Stomach (tissue), 9 donors: ENCODE results near the gene EIF6. TPM values are rescaled to one million over a fixed set of nuclear protein-coding genes. Genes with fewer than 3 reads are reported as not detected.

ENCODE experiments used
- DNase-seq, 2 donors: peaks; one replicate each; pipeline versions ENCODE4 v3.0.0 to v3.0.0-alpha.2; 2013 to 2019
- H3K27ac ChIP-seq, 5 donors: fragments of 200-600 bp in 4 of 5; sonication (generic) in 4 of 5; one replicate each; pipeline ENCODE4 v1.5.1; 2013 to 2019; ENCODE audit warnings: mild to moderate bottlenecking in 1 of 5, moderate library complexity in 1 of 5
- H3K27me3 ChIP-seq, 3 donors: fragments of 200-600 bp; sonication (generic); one replicate each; pipeline ENCODE4 v1.5.1; 2017 to 2019; ENCODE audit warnings: mixed run types in 1 of 3
- H3K36me3 ChIP-seq, 4 donors: fragments of 200-600 bp; sonication (generic); 1 replicate in 3 of 4; 2 replicates in 1 of 4; pipeline ENCODE4 v1.5.1; 2016 to 2019
- H3K4me1 ChIP-seq, 4 donors: fragments of 200-600 bp; sonication (generic); one replicate each; pipeline ENCODE4 v1.5.1; 2016 to 2019
- H3K4me3 ChIP-seq, 4 donors: fragments of 200-600 bp; sonication (generic) in 3 of 4; one replicate each; pipeline ENCODE4 v1.5.1; 2016 to 2019; ENCODE audit warnings: mild to moderate bottlenecking in 1 of 4
- H3K9me3 ChIP-seq, 4 donors: fragments of 200-600 bp; sonication (generic); one replicate each; pipeline ENCODE4 v1.5.1; 2016 to 2019
- EP300 ChIP-seq: sonication (generic); formaldehyde crosslinking; IDR thresholded peaks from one replicate; pipeline ENCODE4 v1.6.1; 2017; ENCODE audit warnings: antibody characterized with exemption
- POLR2A ChIP-seq, 4 donors: fragments of 450-650 bp; IDR thresholded peaks; one replicate each; pipeline ENCODE4 v1.6.1; 2016; ENCODE audit warnings: antibody characterized with exemption in 4 of 4, control low read depth in 2 of 4, mild to moderate bottlenecking in 1 of 4, moderate library complexity in 1 of 4
- POLR2AphosphoS5 ChIP-seq, 3 donors: sonication (generic); formaldehyde crosslinking; IDR thresholded peaks; one replicate each; pipeline ENCODE4 v1.6.1; 2016; ENCODE audit warnings: antibody characterized with exemption in 3 of 3
- WGBS, 5 donors: extraction: QIAGEN DNeasy Blood & Tissue Kit in 3 of 5; methylation state at CpG; one replicate each; pipeline versions ENCODE4 v1.1.5 to v1.1.7; 2013 to 2018; 5-methylcytosine and 5-hydroxymethylcytosine counted together
- intact Hi-C: fragments of 100-400 bp; cut with DNase I; formaldehyde crosslinking; loops from one replicate; pipeline ENCODE4 v1.15.1; 2023; ENCODE audit warnings: low total_unique reads
- polyA plus RNA-seq, 3 donors: library from polyadenylated mRNA; stranded (reverse); fragments of 200-250 nt; gene quantifications; one replicate each; pipeline ENCODE4 v1.2.3, GENCODE V29; 2013
- total RNA-seq, 5 donors: library from RNA; depleted of rRNA; stranded (reverse); fragments of >200 nt; gene quantifications; one replicate each; pipeline versions ENCODE4 v1.1.0 to v1.2.3, GENCODE V29; 2014 to 2016
- TF ChIP-seq, protein P1 (sequence below), 7 experiments: fragments of 450-650 bp in 4 of 7; fragments of 200-600 bp in 3 of 7; sonication (generic) in 3 of 7; IDR thresholded peaks; one replicate each; pipeline ENCODE4 v1.5.1; 2016 to 2019; ENCODE audit warnings: antibody characterized with exemption in 7 of 7, control low read depth in 2 of 7, mild to moderate bottlenecking in 1 of 7
- donor health status: healthy with polysubstance abuse.
- donor health status: Bipolar disorder and iron deficiency.
- donor health status: healthy.

EIF6 gene
- total and polyA plus RNA-seq, 8 donors, result 16.3 to 163 (median 99.1) TPM

DNA sequence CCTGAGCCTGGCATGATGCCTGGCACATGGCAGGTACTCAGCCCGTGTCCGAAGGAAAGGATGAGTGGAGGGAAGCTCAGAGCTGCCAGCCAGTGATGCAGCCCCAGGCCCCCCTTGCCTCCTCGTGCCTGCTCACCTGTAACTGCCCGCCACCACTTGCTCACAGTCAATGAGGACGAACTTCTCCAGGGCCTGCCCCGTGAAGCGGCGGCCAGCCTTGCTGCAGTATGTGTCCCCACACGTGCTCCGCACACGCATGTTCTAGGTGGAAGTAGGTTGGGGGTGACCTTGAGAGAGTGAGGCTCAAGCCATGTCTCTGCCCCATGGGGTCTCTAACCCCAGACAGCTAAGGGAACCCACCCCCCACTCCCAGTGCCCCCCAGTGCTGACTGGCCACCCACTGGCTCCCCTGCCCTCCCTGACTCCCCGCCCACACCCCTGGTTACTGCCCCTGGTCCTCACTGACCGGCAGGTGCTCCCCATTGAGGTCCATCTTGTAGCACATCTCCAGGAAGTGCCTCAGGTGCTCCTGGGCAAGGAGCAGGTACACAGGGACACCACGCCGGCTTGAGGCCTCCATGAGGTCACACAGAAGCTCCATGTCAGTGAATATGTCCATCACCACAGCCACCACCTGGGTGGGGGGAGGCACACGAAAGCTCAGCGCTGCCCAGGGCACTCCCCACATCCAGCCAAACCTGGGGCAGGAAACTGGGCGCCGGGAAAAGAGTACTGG is 3.9 kb upstream of the EIF6 start:
- H3K4me3 ChIP-seq, result no peak overlapping the region
- peaks cover 0 to 19% (median 0%) of the 10 kb centered on the region in 3 donors for H3K27me3 ChIP-seq
- no peaks in the 10 kb centered on the region for H3K9me3 ChIP-seq
- TF ChIP-seq POLR2AphosphoS5 (IDR thresholded peaks at IDR 0.05), result no peak
- no peaks in the 10 kb centered on the region for H3K36me3 ChIP-seq
- no peak for DNase-seq
- peaks cover 3 to 18% (median 14%) of the 10 kb centered on the region in 4 donors for H3K4me1 ChIP-seq
- WGBS, 5 donors, result 81 to 90% (median 85%) methylated on average over 15 to 19 of the region's 19 CpGs
- intact Hi-C loops, result no loop called here
- H3K27ac ChIP-seq, result no peak overlapping the region

- Histone ChIP-seq H3K36me3 (peaks cover 0 to 3% (median 2%) of the 10 kb centered on the region in 4 donors), H3K27me3 (peaks cover 0 to 11% (median 0%) of the 10 kb centered on the region in 3 donors), H3K4me3 (no peak overlapping the region), H3K4me1 (peaks cover 11 to 26% (median 21%) of the 10 kb centered on the region in 4 donors), H3K9me3 (no peaks in the 10 kb centered on the region), H3K27ac (no peak overlapping the region)
- TF ChIP-seq, protein P1, sequence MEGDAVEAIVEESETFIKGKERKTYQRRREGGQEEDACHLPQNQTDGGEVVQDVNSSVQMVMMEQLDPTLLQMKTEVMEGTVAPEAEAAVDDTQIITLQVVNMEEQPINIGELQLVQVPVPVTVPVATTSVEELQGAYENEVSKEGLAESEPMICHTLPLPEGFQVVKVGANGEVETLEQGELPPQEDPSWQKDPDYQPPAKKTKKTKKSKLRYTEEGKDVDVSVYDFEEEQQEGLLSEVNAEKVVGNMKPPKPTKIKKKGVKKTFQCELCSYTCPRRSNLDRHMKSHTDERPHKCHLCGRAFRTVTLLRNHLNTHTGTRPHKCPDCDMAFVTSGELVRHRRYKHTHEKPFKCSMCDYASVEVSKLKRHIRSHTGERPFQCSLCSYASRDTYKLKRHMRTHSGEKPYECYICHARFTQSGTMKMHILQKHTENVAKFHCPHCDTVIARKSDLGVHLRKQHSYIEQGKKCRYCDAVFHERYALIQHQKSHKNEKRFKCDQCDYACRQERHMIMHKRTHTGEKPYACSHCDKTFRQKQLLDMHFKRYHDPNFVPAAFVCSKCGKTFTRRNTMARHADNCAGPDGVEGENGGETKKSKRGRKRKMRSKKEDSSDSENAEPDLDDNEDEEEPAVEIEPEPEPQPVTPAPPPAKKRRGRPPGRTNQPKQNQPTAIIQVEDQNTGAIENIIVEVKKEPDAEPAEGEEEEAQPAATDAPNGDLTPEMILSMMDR (IDR thresholded peaks at IDR 0.05), result no peak
- no peak for TF ChIP-seq POLR2AphosphoS5 (IDR thresholded peaks at IDR 0.05)
- no peak for TF ChIP-seq EP300
- TF ChIP-seq POLR2A (IDR thresholded peaks at IDR 0.05), result no peak
- 83 to 92% (median 86%) methylated on average over 24 to 28 of the region's 28 CpGs for WGBS, 5 donors
- intact Hi-C loops, result no loop called here
- DNase-seq, result no peak
These were observed 3.1 kb upstream of the EIF6 start for GRCh38 chr20:35287509-35288324.

DNA sequence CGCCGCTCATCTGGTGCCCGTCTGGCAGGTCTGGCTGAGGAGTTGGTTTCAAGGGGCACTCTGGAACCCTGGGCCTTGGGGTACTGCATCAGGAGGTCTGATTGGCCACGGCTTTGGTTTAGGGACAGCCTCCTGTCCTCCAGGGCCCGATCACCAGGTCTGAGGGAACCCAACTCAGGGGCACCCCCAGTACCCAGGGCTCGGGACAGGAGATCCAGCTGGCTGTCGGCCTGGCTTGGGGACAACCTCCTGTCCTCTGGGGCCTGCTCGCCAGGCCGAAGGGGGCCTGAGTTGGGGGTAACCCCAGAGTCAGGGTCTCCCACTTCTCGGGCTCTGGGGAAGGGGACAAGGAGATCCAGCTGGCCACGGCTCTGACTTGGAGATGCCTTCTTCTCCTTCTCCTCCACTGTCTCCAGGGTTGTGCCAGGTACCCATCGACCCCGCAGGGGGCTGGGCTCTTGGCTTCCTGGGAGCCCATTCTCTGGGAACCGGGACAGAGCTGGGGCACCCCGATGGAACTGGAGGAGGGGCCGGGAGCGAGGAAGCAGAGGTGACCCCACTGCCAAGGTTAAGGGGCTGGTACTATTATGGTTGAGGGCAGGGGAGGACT is 2.4 kb upstream of the EIF6 start:
- intact Hi-C loops, result no loop called here
- no peak for DNase-seq
- H3K4me1 ChIP-seq, result peaks cover 11 to 33% (median 28%) of the 10 kb centered on the region in 4 donors
- WGBS, 5 donors, result 89 to 93% (median 91%) methylated on average over 8 to 17 of the region's 17 CpGs
- H3K9me3 ChIP-seq, result no peaks in the 10 kb centered on the region
- H3K27ac ChIP-seq, result no peak overlapping the region
- peaks cover 0 to 4% (median 0%) of the 10 kb centered on the region in 3 donors for H3K27me3 ChIP-seq
- peaks cover 3 to 10% (median 7%) of the 10 kb centered on the region in 4 donors for H3K36me3 ChIP-seq
- H3K4me3 ChIP-seq, result no peak overlapping the region
- TF ChIP-seq POLR2A (IDR thresholded peaks at IDR 0.05), result no peak
- TF ChIP-seq, protein P1 (IDR thresholded peaks at IDR 0.05), result no peak
- TF ChIP-seq EP300, result no peak
- no peak for TF ChIP-seq POLR2AphosphoS5 (IDR thresholded peaks at IDR 0.05)

DNA sequence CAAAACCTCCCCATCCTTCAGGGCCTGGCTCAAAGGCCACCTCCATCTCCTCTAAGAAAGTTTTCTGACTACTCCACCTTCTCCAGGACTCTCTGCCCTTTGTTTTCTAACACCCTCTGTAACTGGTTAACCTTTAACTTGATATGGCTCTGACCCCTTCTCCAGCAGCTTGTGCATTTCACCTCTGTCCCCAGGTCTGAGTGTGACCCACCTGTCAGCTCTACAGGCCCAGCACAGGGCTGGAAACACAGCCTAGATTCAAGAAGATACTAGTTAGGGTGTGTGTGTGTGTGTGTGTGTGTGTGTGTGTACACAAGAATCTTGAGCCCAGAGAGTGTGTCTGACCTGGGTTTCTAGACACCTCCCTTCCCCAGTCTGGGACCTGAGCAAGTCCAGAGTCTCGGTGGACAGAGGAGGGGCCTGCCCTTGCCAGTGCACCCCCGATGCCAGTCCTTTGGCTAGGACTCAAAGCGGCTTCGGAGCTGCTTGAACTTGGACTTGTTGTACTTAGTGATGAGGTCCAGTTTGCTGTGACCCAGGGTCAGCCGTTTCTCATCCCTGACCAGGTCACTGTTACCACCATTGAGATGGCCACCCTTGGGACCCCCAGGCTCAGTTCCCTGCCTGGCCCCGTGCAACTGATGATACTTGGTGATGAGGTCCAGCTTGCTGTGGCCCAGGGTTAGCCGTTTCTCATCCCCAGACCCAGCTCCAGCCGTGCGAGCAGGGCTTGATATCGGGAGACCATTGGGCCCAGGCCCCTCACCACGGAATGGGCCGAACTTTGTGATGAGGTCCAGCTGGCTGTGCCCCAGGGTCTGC is 1.7 kb upstream of the EIF6 start:
- H3K27me3 ChIP-seq, result no peaks in the 10 kb centered on the region
- H3K9me3 ChIP-seq, result no peaks in the 10 kb centered on the region
- no peak overlapping the region for H3K4me3 ChIP-seq
- TF ChIP-seq, protein P1 (IDR thresholded peaks at IDR 0.05), result no peak
- TF ChIP-seq POLR2AphosphoS5 (IDR thresholded peaks at IDR 0.05) (no peak), POLR2A (IDR thresholded peaks at IDR 0.05) (no peak), EP300 (no peak)
- intact Hi-C loops, result no loop called here
- no peak for DNase-seq
- no peak overlapping the region for H3K27ac ChIP-seq
- H3K36me3 ChIP-seq, result peaks cover 3 to 17% (median 14%) of the 10 kb centered on the region in 4 donors
- peaks cover 11 to 38% (median 32%) of the 10 kb centered on the region in 4 donors for H3K4me1 ChIP-seq
- 81 to 83% (median 82%) methylated on average over 8 to 12 of the region's 12 CpGs for WGBS, 5 donors
